ENCODE measurements around the gene SLC29A4. TPM values are rescaled to one million over a fixed set of nuclear protein-coding genes. Genes with fewer than 3 reads are reported as not detected.
"Not testable (repeated sequence)": the region's sequence is repeated elsewhere in the genome, so short reads cannot be mapped to it uniquely, and the experiment has no call there.

The SLC29A4 gene
- total RNA-seq, 1 donor from 2014 or later = 0.38 TPM

- CTCF ChIA-PET = no interaction called here
- H3K27me3 Mint-ChIP-seq = peaks cover 4% of the 10 kb centered on the region
- no peak for DNase-seq
- no peaks in the 10 kb centered on the region for H3K9me3 Mint-ChIP-seq
- H3K4me1 Mint-ChIP-seq = no peaks in the 10 kb centered on the region
- no peak for ATAC-seq (ENCODE audit: low read depth)
- no peaks in the 10 kb centered on the region for H3K36me3 Mint-ChIP-seq (ENCODE audit: low read depth)
- no peak overlapping the region for H3K4me3 Mint-ChIP-seq
- no peak for TF ChIP-seq CTCF (IDR thresholded peaks at IDR 0.05)
- POLR2A ChIA-PET = no interaction called here
- no peak overlapping the region for H3K27ac Mint-ChIP-seq
- intact Hi-C loops (cut with micrococcal nuclease) = no loop called here
These were observed 5.1 kb downstream of the SLC29A4 start for GRCh38 chr7:5287802-5288201.

GRCh38 chr7:5288560-5288959 lies 5.8 kb downstream of the SLC29A4 start:
- H3K27me3 Mint-ChIP-seq; H3K4me1 Mint-ChIP-seq; H3K36me3 Mint-ChIP-seq (ENCODE audit: low read depth); DNase-seq; ATAC-seq (ENCODE audit: low read depth); POLR2A ChIA-PET; H3K27ac Mint-ChIP-seq; intact Hi-C loops (cut with micrococcal nuclease); H3K4me3 Mint-ChIP-seq; H3K9me3 Mint-ChIP-seq; CTCF ChIA-PET: not testable (repeated sequence)

- no peak overlapping the region for H3K27ac Mint-ChIP-seq
- peaks cover under 1% of the 10 kb centered on the region for H3K9me3 Mint-ChIP-seq
- ATAC-seq (ENCODE audit: low read depth) (no peak), DNase-seq (no peak)
- ChIA-PET POLR2A (no interaction called here), CTCF (no interaction called here)
- intact Hi-C loops (cut with micrococcal nuclease) = no loop called here
- H3K4me1 Mint-ChIP-seq = no peaks in the 10 kb centered on the region
- TF ChIP-seq CTCF (IDR thresholded peaks at IDR 0.05) = no peak
- no peaks in the 10 kb centered on the region for H3K36me3 Mint-ChIP-seq (ENCODE audit: low read depth)
- H3K27me3 Mint-ChIP-seq = peaks cover 2% of the 10 kb centered on the region
- H3K4me3 Mint-ChIP-seq = no peak overlapping the region
These were observed 6.6 kb downstream of the SLC29A4 start for GRCh38 chr7:5289355-5289754.

GRCh38 chr7:5291301-5291700 lies 8.6 kb downstream of the SLC29A4 start:
- DNase-seq = no peak
- Mint-ChIP-seq H3K9me3 (peaks cover 4% of the 10 kb centered on the region), H3K4me1 (peaks cover 3% of the 10 kb centered on the region), H3K36me3 (ENCODE audit: low read depth) (no peaks in the 10 kb centered on the region), H3K27ac (no peak overlapping the region), H3K4me3 (no peak overlapping the region), H3K27me3 (peaks cover 4% of the 10 kb centered on the region)
- TF ChIP-seq CTCF (IDR thresholded peaks at IDR 0.05) = no peak
- intact Hi-C loops (cut with micrococcal nuclease) = no loop called here
- ChIA-PET POLR2A (no interaction called here), CTCF (no interaction called here)
- no peak for ATAC-seq (ENCODE audit: low read depth)

- H3K36me3 Mint-ChIP-seq (ENCODE audit: low read depth); intact Hi-C loops (cut with micrococcal nuclease); H3K4me1 Mint-ChIP-seq; DNase-seq; H3K27ac Mint-ChIP-seq; H3K9me3 Mint-ChIP-seq; H3K4me3 Mint-ChIP-seq; H3K27me3 Mint-ChIP-seq; CTCF ChIA-PET; ATAC-seq (ENCODE audit: low read depth); POLR2A ChIA-PET: not testable (repeated sequence)
These were observed 9.1 kb downstream of the SLC29A4 start for GRCh38 chr7:5291711-5292335.

GRCh38 chr7:5294169-5294987 lies 11.6 kb downstream of the SLC29A4 start:
- CTCF ChIA-PET = no interaction called here
- Mint-ChIP-seq H3K4me1 (peaks cover 12% of the 10 kb centered on the region), H3K36me3 (ENCODE audit: low read depth) (no peaks in the 10 kb centered on the region), H3K4me3 (no peak overlapping the region), H3K9me3 (peaks cover 4% of the 10 kb centered on the region), H3K27ac (no peak overlapping the region), H3K27me3 (peaks cover 19% of the 10 kb centered on the region)
- intact Hi-C loops (cut with micrococcal nuclease) = no loop called here
- no peak for TF ChIP-seq CTCF (IDR thresholded peaks at IDR 0.05)
- ATAC-seq (ENCODE audit: low read depth) = no peak
- DNase-seq = no peak
- POLR2A ChIA-PET = interaction anchor here (0.5 kb wide), 1 partner anchor 216 kb away, joined by 9 read pairs; no protein-coding TSS in a partner anchor

All from activated B cell treated with CpG ODN at 0.5 μM for 24 hours (primary cell).